SH-SY5Y (cell line): ENCODE measurements around the gene CEP57L1.
A peak's percentile ranks its signal among the peaks of the same experiment; 100 is the strongest.

Experiments used
- GATA2 ChIP-seq: IDR thresholded peaks from 2 replicates; pipeline ENCODE4 v1.6.1; 2011; ENCODE audit warnings: mild to moderate bottlenecking, low read depth, low read length
- GATA3 ChIP-seq: IDR thresholded peaks from 2 replicates; pipeline ENCODE4 v1.6.1; 2011; ENCODE audit warnings: low read depth, mild to moderate bottlenecking, low read length, moderate library complexity

- TF ChIP-seq GATA3 (peak; percentile 75), GATA2 (peak; percentile 51; the same call in 1 of the 2 replicates)
Measured at GRCh38 chr6:109075934-109076333, 19.4 kb upstream of the CEP57L1 start.
